Testis (tissue), 3 donors: ENCODE results near the gene KIF11. TPM values are rescaled to one million over a fixed set of nuclear protein-coding genes. Genes with fewer than 3 reads are reported as not detected.

ENCODE experiments used
- DNase-seq: peaks from one replicate; pipeline ENCODE4 v3.0.0-alpha.2; 2019
- H3K27ac ChIP-seq, 2 donors: fragments of 200-600 bp; sonication (generic); one replicate each; pipeline ENCODE4 v1.5.1; 2019
- H3K27me3 ChIP-seq: fragments of 200-600 bp; sonication (generic); one replicate; pipeline ENCODE4 v1.5.1; 2019
- H3K36me3 ChIP-seq: fragments of 200-600 bp; sonication (generic); one replicate; pipeline ENCODE4 v1.5.1; 2017; ENCODE audit warnings: low read depth; ENCODE audit errors: missing control alignments
- H3K4me1 ChIP-seq: fragments of 200-600 bp; sonication (generic); one replicate; pipeline ENCODE4 v1.5.1; 2019
- H3K4me3 ChIP-seq, 2 donors: fragments of 200-600 bp; sonication (generic); one replicate each; pipeline ENCODE4 v1.5.1; 2017 to 2019
- H3K9me3 ChIP-seq: fragments of 200-600 bp; sonication (generic); one replicate; pipeline ENCODE4 v1.5.1; 2017
- CTCF ChIP-seq, 3 experiments: fragments of 450-650 bp in 2 of 3; fragments of 200-600 bp in 1 of 3; sonication (generic) in 1 of 3; IDR thresholded peaks; one replicate each; pipeline ENCODE4 v1.5.1; 2016 to 2019; ENCODE audit warnings: antibody characterized with exemption in 3 of 3, mild to moderate bottlenecking in 2 of 3, moderate library complexity in 1 of 3
- POLR2A ChIP-seq: fragments of 450-650 bp; IDR thresholded peaks from one replicate; pipeline ENCODE4 v1.6.1; 2017; ENCODE audit warnings: antibody characterized with exemption, mild to moderate bottlenecking, moderate library complexity
- WGBS, 2 donors: methylation state at CpG; one replicate each; pipeline ENCODE4 v1.1.5; 2018; 5-methylcytosine and 5-hydroxymethylcytosine counted together
- intact Hi-C: fragments of 100-400 bp; cut with DNase I; formaldehyde crosslinking; loops from one replicate; pipeline ENCODE4 v1.15.1; 2023; ENCODE audit warnings: low total_unique reads
- polyA plus RNA-seq: library from polyadenylated mRNA; stranded (reverse); fragments of 350-450 nt; fragmentation: Illumina TruSeq; extraction: RNeasy Lipid Tissue Mini Kit (QIAGEN cat#74804); gene quantifications from one replicate; pipeline ENCODE4 v1.2.3, GENCODE V29; 2014; ENCODE audit warnings: low read depth, low replicate concordance; ENCODE audit not compliant: insufficient read depth
- total RNA-seq, 2 donors: library from RNA; depleted of rRNA; stranded (reverse); fragments of >200 nt; gene quantifications; one replicate each; pipeline ENCODE4 v1.2.3, GENCODE V29; 2016

Gene KIF11
- total and polyA plus RNA-seq, 3 donors from 2014 or later, result 11.5 to 14.6 (median 13.6) TPM

GRCh38 chr10:92595505-92595904 lies 2.6 kb downstream of the KIF11 start:
- Histone ChIP-seq H3K4me3 (no peak overlapping the region), H3K27me3 (no peaks in the 10 kb centered on the region), H3K27ac (no peak overlapping the region), H3K9me3 (no peaks in the 10 kb centered on the region), H3K36me3 (no peaks in the 10 kb centered on the region), H3K4me1 (no peaks in the 10 kb centered on the region)
- intact Hi-C loops, result no loop called here
- TF ChIP-seq CTCF (IDR thresholded peaks at IDR 0.05), result no peak
- no peak for TF ChIP-seq POLR2A
- DNase-seq, result no peak
- 94 to 97% methylated on average over 2 of the region's 2 CpGs for WGBS, 2 donors

DNA sequence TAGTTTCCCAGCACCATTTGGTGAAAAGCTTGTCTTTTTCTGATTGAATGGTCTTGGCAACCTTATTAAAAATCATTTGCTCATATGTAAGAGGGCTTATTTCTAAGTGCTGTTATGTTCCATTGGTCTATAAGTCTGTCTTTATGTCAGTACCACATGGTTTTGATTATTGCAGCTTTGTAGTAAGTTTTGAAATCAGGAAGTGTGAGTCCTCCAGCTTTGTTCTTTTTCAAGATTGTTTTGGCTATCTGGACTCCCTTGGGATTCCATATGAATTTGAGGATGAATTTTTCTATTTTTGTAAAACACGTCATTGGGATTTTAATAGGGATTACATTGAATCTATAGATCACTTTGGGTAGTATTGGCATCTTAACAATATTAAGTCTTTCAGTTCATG lies 5.4 kb downstream of the KIF11 start:
- 93 to 100% methylated on average over 1 of the region's 1 CpG for WGBS, 2 donors
- DNase-seq, result no peak
- no peak overlapping the region for H3K4me3 ChIP-seq
- TF ChIP-seq POLR2A (no peak), CTCF (IDR thresholded peaks at IDR 0.05) (no peak)
- intact Hi-C loops, result no loop called here
- no peaks in the 10 kb centered on the region for H3K4me1 ChIP-seq
- H3K9me3 ChIP-seq, result no peaks in the 10 kb centered on the region
- no peak overlapping the region for H3K27ac ChIP-seq
- no peaks in the 10 kb centered on the region for H3K36me3 ChIP-seq
- no peaks in the 10 kb centered on the region for H3K27me3 ChIP-seq

- intact Hi-C loops, result no loop called here
- H3K4me1 ChIP-seq, result no peaks in the 10 kb centered on the region
- no peak for DNase-seq
- TF ChIP-seq POLR2A (no peak), CTCF (IDR thresholded peaks at IDR 0.05) (no peak)
- no peaks in the 10 kb centered on the region for H3K36me3 ChIP-seq
- H3K4me3 ChIP-seq, result no peak overlapping the region
- 79 to 87% methylated on average over 2 of the region's 2 CpGs for WGBS, 2 donors
- no peaks in the 10 kb centered on the region for H3K27me3 ChIP-seq
- H3K27ac ChIP-seq, result no peak overlapping the region
- no peaks in the 10 kb centered on the region for H3K9me3 ChIP-seq
Measured at GRCh38 chr10:92604841-92605240, 11.9 kb downstream of the KIF11 start.

GRCh38 chr10:92615515-92615914 lies 22.6 kb downstream of the KIF11 start:
- H3K4me3 ChIP-seq, result no peak overlapping the region
- intact Hi-C loops, result no loop called here
- 95 to 99% methylated on average over 3 of the region's 3 CpGs for WGBS, 2 donors
- no peak for DNase-seq
- H3K27ac ChIP-seq, result no peak overlapping the region
- no peaks in the 10 kb centered on the region for H3K27me3 ChIP-seq
- H3K36me3 ChIP-seq, result no peaks in the 10 kb centered on the region
- no peak for TF ChIP-seq CTCF (IDR thresholded peaks at IDR 0.05)
- no peak for TF ChIP-seq POLR2A
- no peaks in the 10 kb centered on the region for H3K9me3 ChIP-seq
- no peaks in the 10 kb centered on the region for H3K4me1 ChIP-seq

DNA sequence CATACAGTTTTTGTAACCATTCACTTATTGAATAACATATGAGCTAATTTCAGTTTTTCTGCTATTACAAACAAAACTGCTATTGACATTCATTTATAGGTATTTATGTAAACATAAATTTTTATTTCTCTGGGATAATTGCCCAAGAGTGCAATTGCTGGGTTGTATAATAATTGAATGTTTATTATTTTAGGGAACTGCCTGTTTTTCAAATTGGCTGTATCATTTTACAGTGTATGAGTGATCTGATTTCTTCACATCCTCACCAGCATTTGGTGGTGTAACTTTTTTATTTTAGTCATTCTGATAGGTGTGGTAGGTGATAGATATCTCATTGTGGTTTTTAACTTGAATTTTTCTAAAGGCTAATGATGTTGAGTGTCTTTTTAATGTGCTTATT lies 26.4 kb downstream of the KIF11 start:
- H3K36me3 ChIP-seq, result no peaks in the 10 kb centered on the region
- H3K4me3 ChIP-seq, result no peak overlapping the region
- no peak overlapping the region for H3K27ac ChIP-seq
- intact Hi-C loops, result no loop called here
- H3K9me3 ChIP-seq, result no peaks in the 10 kb centered on the region
- no peak for DNase-seq
- no peak for TF ChIP-seq POLR2A
- TF ChIP-seq CTCF (IDR thresholded peaks at IDR 0.05), result no peak
- H3K27me3 ChIP-seq, result no peaks in the 10 kb centered on the region
- no peaks in the 10 kb centered on the region for H3K4me1 ChIP-seq
